ENCODE results near the gene OR13C5. TPM values are rescaled to one million over a fixed set of nuclear protein-coding genes. Genes with fewer than 3 reads are reported as not detected.
"Not testable (repeated sequence)": the region's sequence is repeated elsewhere in the genome, so short reads cannot be mapped to it uniquely, and the experiment has no call there.

OR13C5 gene, protein sequence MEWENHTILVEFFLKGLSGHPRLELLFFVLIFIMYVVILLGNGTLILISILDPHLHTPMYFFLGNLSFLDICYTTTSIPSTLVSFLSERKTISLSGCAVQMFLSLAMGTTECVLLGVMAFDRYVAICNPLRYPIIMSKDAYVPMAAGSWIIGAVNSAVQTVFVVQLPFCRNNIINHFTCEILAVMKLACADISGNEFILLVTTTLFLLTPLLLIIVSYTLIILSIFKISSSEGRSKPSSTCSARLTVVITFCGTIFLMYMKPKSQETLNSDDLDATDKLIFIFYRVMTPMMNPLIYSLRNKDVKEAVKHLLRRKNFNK
- total RNA-seq (under 1 TPM in 1 of 7 donors, not detected in 6; 0.70 TPM), polyA plus RNA-seq (not detected)
- long read RNA-seq, donor 1 = 0 reads
- long read RNA-seq, donor 2 = 0 reads

DNA sequence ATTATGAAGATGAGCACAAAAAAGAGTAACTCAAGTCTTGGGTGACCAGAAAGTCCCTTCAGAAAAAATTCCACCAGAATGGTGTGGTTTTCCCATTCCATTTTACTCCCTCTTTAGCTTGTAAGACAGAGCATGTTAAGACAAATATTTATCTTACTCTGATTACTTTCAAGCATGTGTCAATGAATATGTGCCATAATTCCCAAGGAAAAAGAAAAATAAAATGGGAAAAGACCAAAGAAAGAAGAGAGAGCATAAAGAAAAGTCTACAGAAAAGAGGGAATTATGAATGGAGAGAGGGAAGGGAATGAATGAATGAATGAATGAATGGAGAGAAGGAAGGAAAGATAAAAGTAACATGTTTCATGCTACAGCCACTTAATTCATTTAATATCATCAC lies at the start of gene OR13C5:
Gene OR13C5, minus strand, starts transcription at position 101 of the 400 bp plus-strand sequence. Its CDS starts 0 bp downstream, at position 101.
- not testable (repeated sequence) for H3K36me3 ChIP-seq; DNase-seq; H3K4me3 ChIP-seq; H3K9me3 ChIP-seq; H3K27ac ChIP-seq; H3K27me3 ChIP-seq (replicated peaks in 1 of 7); H3K4me1 ChIP-seq
- intact Hi-C loops (cut with DNase I; ENCODE audit: low total_unique reads) = loop anchor here (10.0 kb wide), 1 partner anchor 55 kb away; no protein-coding TSS in a partner anchor

DNA sequence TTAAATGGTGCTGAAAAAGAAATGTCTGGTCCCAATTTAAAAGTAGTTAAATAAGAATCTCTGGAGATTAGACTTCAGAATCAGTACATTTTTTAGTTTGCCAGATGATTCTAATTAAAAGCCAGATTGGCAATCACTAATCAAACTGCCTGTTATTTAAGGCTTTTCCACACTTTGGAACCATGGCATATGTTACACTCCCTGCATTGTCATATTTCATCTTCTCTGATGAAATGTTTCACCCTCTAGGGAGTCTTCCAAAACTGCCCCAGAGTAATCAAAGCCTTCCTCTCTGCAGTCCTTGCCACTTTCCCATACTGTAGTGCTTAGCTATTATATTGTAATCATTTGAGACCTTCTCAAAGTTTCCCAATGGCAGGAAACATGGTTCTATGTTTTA lies 36.2 kb upstream of the OR13C5 start:
- TF ChIP-seq POLR2AphosphoS5 (IDR thresholded peaks at IDR 0.05) = no peak
- TF ChIP-seq, protein P1, sequence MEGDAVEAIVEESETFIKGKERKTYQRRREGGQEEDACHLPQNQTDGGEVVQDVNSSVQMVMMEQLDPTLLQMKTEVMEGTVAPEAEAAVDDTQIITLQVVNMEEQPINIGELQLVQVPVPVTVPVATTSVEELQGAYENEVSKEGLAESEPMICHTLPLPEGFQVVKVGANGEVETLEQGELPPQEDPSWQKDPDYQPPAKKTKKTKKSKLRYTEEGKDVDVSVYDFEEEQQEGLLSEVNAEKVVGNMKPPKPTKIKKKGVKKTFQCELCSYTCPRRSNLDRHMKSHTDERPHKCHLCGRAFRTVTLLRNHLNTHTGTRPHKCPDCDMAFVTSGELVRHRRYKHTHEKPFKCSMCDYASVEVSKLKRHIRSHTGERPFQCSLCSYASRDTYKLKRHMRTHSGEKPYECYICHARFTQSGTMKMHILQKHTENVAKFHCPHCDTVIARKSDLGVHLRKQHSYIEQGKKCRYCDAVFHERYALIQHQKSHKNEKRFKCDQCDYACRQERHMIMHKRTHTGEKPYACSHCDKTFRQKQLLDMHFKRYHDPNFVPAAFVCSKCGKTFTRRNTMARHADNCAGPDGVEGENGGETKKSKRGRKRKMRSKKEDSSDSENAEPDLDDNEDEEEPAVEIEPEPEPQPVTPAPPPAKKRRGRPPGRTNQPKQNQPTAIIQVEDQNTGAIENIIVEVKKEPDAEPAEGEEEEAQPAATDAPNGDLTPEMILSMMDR (IDR thresholded peaks at IDR 0.05 in 8 of 11, conservative IDR thresholded peaks at IDR 0.05 in 3 of 11) = no peak
- no peak for TF ChIP-seq POLR2A (IDR thresholded peaks at IDR 0.05)
- no peaks in the 10 kb centered on the region for H3K36me3 ChIP-seq
- H3K4me3 ChIP-seq = no peak overlapping the region
- no peaks in the 10 kb centered on the region for H3K4me1 ChIP-seq
- no peak for DNase-seq
- H3K27ac ChIP-seq = no peak overlapping the region
- no peaks in the 10 kb centered on the region for H3K27me3 ChIP-seq (replicated peaks in 1 of 7)
- intact Hi-C loops (cut with DNase I; ENCODE audit: low total_unique reads) = no loop called here
- peaks cover 0 to 48% (median 33%) of the 10 kb centered on the region in 8 donors for H3K9me3 ChIP-seq

DNA sequence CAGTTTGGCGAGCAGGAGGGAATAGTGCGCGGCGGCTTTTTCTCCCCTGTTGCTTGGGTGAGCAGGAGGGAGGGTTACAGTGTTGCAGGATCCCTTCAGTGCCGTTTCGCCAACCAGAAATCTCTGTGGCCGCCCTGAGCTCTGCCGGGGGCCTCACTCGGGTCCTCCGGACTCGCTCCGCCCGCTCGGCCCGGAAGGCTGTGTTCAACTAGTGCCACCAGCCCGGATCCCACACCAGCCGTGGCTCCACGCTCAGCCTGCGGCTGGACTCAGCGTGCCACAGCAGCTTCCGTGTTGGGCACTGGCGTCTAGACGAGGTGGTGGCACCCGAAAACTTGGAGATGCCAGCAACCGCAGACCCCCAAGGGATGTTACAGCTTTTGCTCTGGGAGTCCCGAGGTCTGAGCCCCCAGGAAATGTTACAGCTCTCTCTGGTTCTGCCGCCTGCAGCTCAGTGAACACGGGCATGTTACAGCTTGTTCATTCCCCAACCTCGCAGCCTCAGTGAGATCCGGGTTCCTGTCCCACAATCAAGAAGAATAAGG lies 34.8 kb upstream of the OR13C5 start:
- no peak for DNase-seq
- Histone ChIP-seq H3K4me1 (no peaks in the 10 kb centered on the region), H3K27me3 (replicated peaks in 1 of 7) (no peaks in the 10 kb centered on the region), H3K4me3 (no peak overlapping the region), H3K9me3 (peaks cover 0 to 34% (median 19%) of the 10 kb centered on the region in 8 donors), H3K27ac (no peak overlapping the region), H3K36me3 (no peaks in the 10 kb centered on the region)
- intact Hi-C loops (cut with DNase I; ENCODE audit: low total_unique reads) = no loop called here
- no peak for TF ChIP-seq POLR2AphosphoS5 (IDR thresholded peaks at IDR 0.05)
- TF ChIP-seq POLR2A (IDR thresholded peaks at IDR 0.05) = no peak
- WGBS, 5 donors = 94 to 97% (median 95%) methylated on average over 28 to 30 of the region's 30 CpGs

DNA sequence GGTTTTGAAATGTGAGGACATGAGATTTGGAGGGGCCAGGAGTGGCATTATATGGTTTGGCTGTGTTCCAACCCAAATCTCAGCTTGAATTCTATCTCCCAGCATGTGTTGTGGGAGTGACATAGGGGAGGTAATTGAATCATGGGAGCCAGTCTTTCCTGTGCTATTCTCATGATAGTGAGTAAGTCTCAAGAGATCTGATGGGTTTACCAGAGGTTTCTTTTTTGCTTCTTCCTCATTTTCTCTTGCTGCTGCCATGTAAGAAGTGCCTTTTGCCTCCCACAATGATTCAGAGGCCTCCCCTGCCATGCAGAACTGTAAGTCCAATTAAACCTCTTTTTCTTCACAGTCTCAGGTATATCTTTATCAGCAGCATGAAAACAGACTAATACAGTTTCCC lies 26.8 kb upstream of the OR13C5 start:
- intact Hi-C loops (cut with DNase I; ENCODE audit: low total_unique reads); H3K27me3 ChIP-seq (replicated peaks in 1 of 7); DNase-seq; H3K27ac ChIP-seq; H3K36me3 ChIP-seq; H3K4me1 ChIP-seq; H3K4me3 ChIP-seq: not testable (repeated sequence)
- peaks cover 0 to 24% (median 8%) of the 10 kb centered on the region in 8 donors for H3K9me3 ChIP-seq

DNA sequence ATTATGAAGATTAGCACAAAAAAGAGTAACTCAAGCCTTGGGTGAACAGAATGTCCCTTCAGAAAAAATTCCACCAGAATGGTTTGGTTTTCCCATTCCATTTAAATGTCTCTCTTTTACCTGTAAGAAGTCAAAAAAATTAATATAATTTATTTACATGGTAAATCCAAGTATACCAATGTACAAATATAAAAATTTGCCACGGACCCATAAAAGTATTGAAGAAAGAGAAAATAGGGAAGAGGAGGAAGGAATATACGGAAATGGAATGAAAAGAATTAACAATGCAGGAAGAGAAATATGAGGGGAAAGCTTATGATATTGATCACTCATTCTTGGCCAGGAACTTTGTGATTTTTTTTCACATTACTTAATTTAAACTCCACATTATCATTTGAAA lies 18.9 kb upstream of the OR13C5 start, which contains the start of gene OR13C9:
Gene OR13C9, minus strand, starts transcription at position 101 of the 400 bp plus-strand sequence. Its CDS starts 0 bp downstream, at position 101.
- intact Hi-C loops (cut with DNase I; ENCODE audit: low total_unique reads) = loop anchor here (10.0 kb wide), 1 partner anchor 63 kb away; no protein-coding TSS in a partner anchor
- no peak within 1 kb of the TSS for H3K27ac ChIP-seq
- no peaks in the 10 kb centered on the region for H3K36me3 ChIP-seq
- 74 to 84% (median 78%) methylated on average over 2 of the region's 2 CpGs for WGBS, 5 donors
- peaks cover 0 to 7% (median 5%) of the 10 kb centered on the region in 8 donors for H3K9me3 ChIP-seq
- DNase-seq = no peak
- no peak for TF ChIP-seq POLR2A (IDR thresholded peaks at IDR 0.05)
- TF ChIP-seq, protein P1 (IDR thresholded peaks at IDR 0.05 in 8 of 11, conservative IDR thresholded peaks at IDR 0.05 in 3 of 11) = no peak
- no peak for TF ChIP-seq POLR2AphosphoS5 (IDR thresholded peaks at IDR 0.05)
- no peaks in the 10 kb centered on the region for H3K27me3 ChIP-seq (replicated peaks in 1 of 7)
- H3K4me1 ChIP-seq = no peaks in the 10 kb centered on the region
- H3K4me3 ChIP-seq = no peak within 1 kb of the TSS
